Sigmoid colon (tissue), 7 donors: Measurements from ENCODE around the gene GLCCI1. TPM values are rescaled to one million over a fixed set of nuclear protein-coding genes. Genes with fewer than 3 reads are reported as not detected.

Experiments
- DNase-seq: peaks from one replicate; pipeline ENCODE4 v3.0.0-alpha.2; 2019
- H3K27ac ChIP-seq, 4 donors: fragments of 200-600 bp; sonication (generic); one replicate each; pipeline ENCODE4 v1.5.1; 2016 to 2019; ENCODE audit warnings: mild to moderate bottlenecking in 1 of 4
- H3K27me3 ChIP-seq, 3 donors: fragments of 200-600 bp; sonication (generic); one replicate each; pipeline ENCODE4 v1.5.1; 2019; ENCODE audit warnings: mild to moderate bottlenecking in 1 of 3
- H3K36me3 ChIP-seq, 4 donors: fragments of 200-600 bp; sonication (generic); one replicate each; pipeline ENCODE4 v1.5.1; 2016 to 2019
- H3K4me1 ChIP-seq, 4 donors: fragments of 200-600 bp; sonication (generic); one replicate each; pipeline ENCODE4 v1.5.1; 2017 to 2019
- H3K4me3 ChIP-seq, 4 donors: fragments of 200-600 bp; sonication (generic); one replicate each; pipeline ENCODE4 v1.5.1; 2017 to 2019; ENCODE audit warnings: mild to moderate bottlenecking in 2 of 4, moderate library complexity in 1 of 4
- H3K9me3 ChIP-seq, 4 donors: fragments of 200-600 bp in 3 of 4; sonication (generic) in 3 of 4; one replicate each; pipeline versions ENCODE4 v1.5.1 to v1.6.1; 2013 to 2019
- EP300 ChIP-seq, 4 donors: sonication (generic); formaldehyde crosslinking; IDR thresholded peaks; one replicate each; pipeline ENCODE4 v1.6.1; 2017; ENCODE audit warnings: antibody characterized with exemption in 4 of 4
- POLR2A ChIP-seq, 2 donors: fragments of 450-650 bp; IDR thresholded peaks; one replicate each; pipeline ENCODE4 v1.6.1; 2016; ENCODE audit warnings: antibody characterized with exemption in 2 of 2, mild to moderate bottlenecking in 2 of 2, moderate library complexity in 2 of 2
- POLR2AphosphoS5 ChIP-seq, 4 donors: sonication (generic); formaldehyde crosslinking; IDR thresholded peaks; one replicate each; pipeline ENCODE4 v1.6.1; 2017; ENCODE audit warnings: antibody characterized with exemption in 4 of 4
- WGBS, 2 donors: extraction: QIAGEN DNeasy Blood & Tissue Kit; methylation state at CpG; one replicate each; pipeline ENCODE4 v1.1.7; 2013; 5-methylcytosine and 5-hydroxymethylcytosine counted together
- intact Hi-C: fragments of 100-400 bp; cut with DNase I; formaldehyde crosslinking; loops from one replicate; pipeline ENCODE4 v1.15.1; 2023
- polyA plus RNA-seq, 3 donors: library from polyadenylated mRNA; stranded (reverse); fragments of 200-250 nt; gene quantifications; one replicate each; pipeline ENCODE4 v1.2.3, GENCODE V29; 2013
- total RNA-seq, 4 donors: library from RNA; depleted of rRNA; stranded (reverse); fragments of >200 nt; gene quantifications; one replicate each; pipeline ENCODE4 v1.1.0, GENCODE V29; 2016
- TF ChIP-seq, protein P1 (sequence below), 4 experiments: fragments of 450-650 bp in 3 of 4; fragments of 200-600 bp in 1 of 4; IDR thresholded peaks; one replicate each; pipeline ENCODE4 v1.5.1; 2016 to 2019; ENCODE audit warnings: antibody characterized with exemption in 4 of 4, mild to moderate bottlenecking in 3 of 4, moderate library complexity in 2 of 4
- donor health status: healthy with polysubstance abuse.
- donor health status: Bipolar disorder and iron deficiency.
- donor health status: healthy.

Gene GLCCI1
- total and polyA plus RNA-seq, 7 donors: 1.4 to 17.7 (median 6.1) TPM

- H3K4me3 ChIP-seq: no peak overlapping the region
- no peaks in the 10 kb centered on the region for H3K27me3 ChIP-seq
- H3K36me3 ChIP-seq: no peaks in the 10 kb centered on the region
- intact Hi-C loops: no loop called here
- no peaks in the 10 kb centered on the region for H3K4me1 ChIP-seq
- no peak overlapping the region for H3K27ac ChIP-seq
- peaks cover 0 to 9% (median 4%) of the 10 kb centered on the region in 4 donors for H3K9me3 ChIP-seq
- no peak for DNase-seq
- TF ChIP-seq POLR2A (IDR thresholded peaks at IDR 0.05) (no peak), POLR2AphosphoS5 (IDR thresholded peaks at IDR 0.05) (no peak), EP300 (IDR thresholded peaks at IDR 0.05) (no peak)
- TF ChIP-seq, protein P1, sequence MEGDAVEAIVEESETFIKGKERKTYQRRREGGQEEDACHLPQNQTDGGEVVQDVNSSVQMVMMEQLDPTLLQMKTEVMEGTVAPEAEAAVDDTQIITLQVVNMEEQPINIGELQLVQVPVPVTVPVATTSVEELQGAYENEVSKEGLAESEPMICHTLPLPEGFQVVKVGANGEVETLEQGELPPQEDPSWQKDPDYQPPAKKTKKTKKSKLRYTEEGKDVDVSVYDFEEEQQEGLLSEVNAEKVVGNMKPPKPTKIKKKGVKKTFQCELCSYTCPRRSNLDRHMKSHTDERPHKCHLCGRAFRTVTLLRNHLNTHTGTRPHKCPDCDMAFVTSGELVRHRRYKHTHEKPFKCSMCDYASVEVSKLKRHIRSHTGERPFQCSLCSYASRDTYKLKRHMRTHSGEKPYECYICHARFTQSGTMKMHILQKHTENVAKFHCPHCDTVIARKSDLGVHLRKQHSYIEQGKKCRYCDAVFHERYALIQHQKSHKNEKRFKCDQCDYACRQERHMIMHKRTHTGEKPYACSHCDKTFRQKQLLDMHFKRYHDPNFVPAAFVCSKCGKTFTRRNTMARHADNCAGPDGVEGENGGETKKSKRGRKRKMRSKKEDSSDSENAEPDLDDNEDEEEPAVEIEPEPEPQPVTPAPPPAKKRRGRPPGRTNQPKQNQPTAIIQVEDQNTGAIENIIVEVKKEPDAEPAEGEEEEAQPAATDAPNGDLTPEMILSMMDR (IDR thresholded peaks at IDR 0.05): no peak
Measured at GRCh38 chr7:7996568-7996967, 28.0 kb downstream of the GLCCI1 start.

DNA sequence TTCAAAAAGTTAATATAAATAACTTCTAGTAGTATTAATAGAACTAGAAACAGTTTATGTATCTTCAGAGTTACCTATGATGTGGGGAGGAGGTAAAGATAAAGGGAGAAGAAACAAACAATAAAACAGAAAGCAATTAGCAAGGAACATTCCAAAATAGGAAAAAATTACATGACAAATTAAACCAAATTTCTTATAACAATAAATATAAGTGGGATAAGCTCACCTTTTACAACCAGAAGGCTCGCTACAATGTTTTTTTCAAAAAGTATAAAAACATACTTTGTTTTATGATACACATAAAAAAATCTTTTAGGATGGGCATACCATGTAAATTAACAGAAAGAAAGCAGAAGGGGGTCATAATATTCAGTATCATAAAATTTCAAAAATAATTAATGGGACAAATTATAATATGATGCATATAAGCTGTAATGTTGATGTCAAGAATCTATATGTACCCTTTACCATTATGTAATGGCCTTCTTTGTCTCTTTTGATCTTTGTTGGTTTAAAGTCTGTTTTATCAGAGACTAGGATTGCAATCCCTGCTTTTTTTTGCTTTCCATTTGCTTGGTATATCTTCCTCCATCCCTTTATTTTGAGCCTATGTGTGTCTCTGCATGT is 31.8 kb downstream of the GLCCI1 start:
- 45 to 53% methylated on average over 1 of the region's 1 CpG for WGBS, 2 donors
- DNase-seq: no peak
- H3K27me3 ChIP-seq: no peaks in the 10 kb centered on the region
- H3K4me3 ChIP-seq: no peak overlapping the region
- peaks cover 0 to 8% (median 0%) of the 10 kb centered on the region in 4 donors for H3K36me3 ChIP-seq
- H3K27ac ChIP-seq: no peak overlapping the region
- H3K9me3 ChIP-seq: peaks cover 0 to 3% (median 0%) of the 10 kb centered on the region in 4 donors
- H3K4me1 ChIP-seq: no peaks in the 10 kb centered on the region
- intact Hi-C loops: no loop called here
- TF ChIP-seq, protein P1 (IDR thresholded peaks at IDR 0.05): no peak
- TF ChIP-seq POLR2A (IDR thresholded peaks at IDR 0.05) (no peak), POLR2AphosphoS5 (IDR thresholded peaks at IDR 0.05) (no peak), EP300 (IDR thresholded peaks at IDR 0.05) (no peak)

- H3K4me3 ChIP-seq: no peak overlapping the region
- H3K4me1 ChIP-seq: no peaks in the 10 kb centered on the region
- peaks cover 0 to 30% (median 0%) of the 10 kb centered on the region in 4 donors for H3K36me3 ChIP-seq
- H3K27ac ChIP-seq: no peak overlapping the region
- intact Hi-C loops: no loop called here
- peaks cover 0 to 3% (median 0%) of the 10 kb centered on the region in 4 donors for H3K9me3 ChIP-seq
- WGBS, 2 donors: 78 to 79% methylated on average over 3 of the region's 3 CpGs
- no peak for DNase-seq
- H3K27me3 ChIP-seq: no peaks in the 10 kb centered on the region
- no peak for TF ChIP-seq EP300 (IDR thresholded peaks at IDR 0.05)
- TF ChIP-seq POLR2AphosphoS5 (IDR thresholded peaks at IDR 0.05): no peak
- no peak for TF ChIP-seq POLR2A (IDR thresholded peaks at IDR 0.05)
Measured at GRCh38 chr7:8003077-8003476, 34.5 kb downstream of the GLCCI1 start.

DNA sequence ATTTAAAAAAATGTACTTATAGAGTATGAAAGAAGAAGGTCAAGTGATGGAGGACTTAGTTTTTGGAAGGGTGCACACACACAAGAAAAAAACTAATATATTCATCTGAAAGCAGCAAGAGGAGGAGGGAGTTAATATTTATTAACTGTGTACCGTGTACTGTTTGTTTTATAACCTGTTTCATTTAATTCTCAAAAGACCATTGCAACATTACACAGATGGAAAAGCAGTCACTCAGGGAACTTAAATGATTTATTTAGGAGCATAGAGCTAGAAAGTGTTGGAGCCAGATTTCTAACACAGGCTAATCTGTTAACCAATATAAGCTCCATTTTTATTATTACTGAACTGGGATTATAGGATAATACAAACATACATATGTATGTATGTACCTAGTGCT is 36.7 kb downstream of the GLCCI1 start:
- H3K27me3 ChIP-seq: no peaks in the 10 kb centered on the region
- no peak for TF ChIP-seq POLR2AphosphoS5 (IDR thresholded peaks at IDR 0.05)
- peaks cover 0 to 30% (median 0%) of the 10 kb centered on the region in 4 donors for H3K36me3 ChIP-seq
- intact Hi-C loops: no loop called here
- no peak overlapping the region for H3K4me3 ChIP-seq
- WGBS, 2 donors: 78 to 86% methylated on average over 1 of the region's 1 CpG
- H3K9me3 ChIP-seq: peaks cover 0 to 3% (median 0%) of the 10 kb centered on the region in 4 donors
- no peak overlapping the region for H3K27ac ChIP-seq
- H3K4me1 ChIP-seq: no peaks in the 10 kb centered on the region
- no peak for DNase-seq

- Histone ChIP-seq H3K36me3 (no peaks in the 10 kb centered on the region), H3K4me1 (no peaks in the 10 kb centered on the region), H3K9me3 (no peaks in the 10 kb centered on the region), H3K27me3 (no peaks in the 10 kb centered on the region), H3K4me3 (no peak overlapping the region), H3K27ac (no peak overlapping the region)
- DNase-seq: no peak
- TF ChIP-seq, protein P1 (IDR thresholded peaks at IDR 0.05): no peak
- no peak for TF ChIP-seq EP300 (IDR thresholded peaks at IDR 0.05)
- TF ChIP-seq POLR2A (IDR thresholded peaks at IDR 0.05): no peak
- TF ChIP-seq POLR2AphosphoS5 (IDR thresholded peaks at IDR 0.05): no peak
- intact Hi-C loops: no loop called here
Measured at GRCh38 chr7:8014399-8014798, 45.8 kb downstream of the GLCCI1 start.
